Colon (tissue), 2 donors: ENCODE data around the gene DHRS2.
"Not testable (repeated sequence)": the region's sequence is repeated elsewhere in the genome, so short reads cannot be mapped to it uniquely, and the experiment has no call there.

ENCODE experiments used
- FAIRE-seq: peaks from 2 replicates; lab custom pipeline; 2012; peaks lifted over from hg19 to GRCh38; lab: Jason Lieb, UNC
- donor health status: control.
- donor health status: control.

Gene DHRS2

DNA sequence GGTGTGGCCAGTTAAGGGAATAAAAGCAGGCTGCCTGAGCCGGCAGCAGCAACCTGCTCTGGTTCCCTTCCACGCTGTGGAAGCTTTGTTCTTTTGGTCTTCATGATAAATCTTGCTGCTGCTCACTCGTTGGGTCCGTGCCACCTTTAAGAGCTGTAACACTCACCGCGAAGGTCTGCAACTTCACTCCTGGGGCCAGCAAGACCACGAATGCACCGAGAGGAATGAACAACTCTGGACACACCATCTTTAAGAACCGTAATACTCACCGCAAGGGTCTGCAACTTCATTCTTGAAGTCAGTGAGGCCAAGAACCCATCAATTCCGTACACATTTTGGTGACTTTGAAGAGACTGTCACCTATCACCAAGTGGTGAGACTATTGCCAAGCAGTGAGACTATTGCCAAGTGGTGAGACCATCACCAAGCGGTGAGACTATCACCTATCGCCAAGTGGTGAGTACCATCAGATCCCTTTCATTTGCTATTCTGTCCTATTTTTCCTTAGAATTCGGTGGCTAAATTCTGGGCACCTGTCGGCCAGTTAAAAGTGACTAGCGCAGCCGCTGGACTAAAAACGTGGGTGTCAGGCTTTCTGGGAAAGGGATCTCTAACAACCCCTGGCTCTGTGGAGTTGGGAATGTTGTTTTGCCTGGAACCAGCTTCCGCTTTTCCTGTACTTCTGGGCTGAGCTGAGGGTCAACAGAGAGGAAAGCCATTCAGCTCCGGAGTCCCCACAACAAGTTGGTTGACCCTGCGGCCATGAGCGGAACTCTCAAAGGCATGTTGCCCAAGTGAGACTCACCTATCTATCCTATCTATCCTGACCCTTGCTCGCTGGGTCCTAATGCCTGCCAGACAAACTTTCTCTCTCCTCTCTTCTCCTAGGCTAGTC, at the start of gene DHRS2:
Gene DHRS2, plus strand, starts transcription at position 48 of the 895 bp plus-strand sequence. CDS start 2,501 bp downstream, outside the sequence.
- FAIRE-seq, result no peak

GRCh38 chr14:23588884-23589598, 47.1 kb upstream of the DHRS2 start:
- FAIRE-seq, result no peak

GRCh38 chr14:23589606-23590005, 46.6 kb upstream of the DHRS2 start:
- FAIRE-seq, result no peak

DNA sequence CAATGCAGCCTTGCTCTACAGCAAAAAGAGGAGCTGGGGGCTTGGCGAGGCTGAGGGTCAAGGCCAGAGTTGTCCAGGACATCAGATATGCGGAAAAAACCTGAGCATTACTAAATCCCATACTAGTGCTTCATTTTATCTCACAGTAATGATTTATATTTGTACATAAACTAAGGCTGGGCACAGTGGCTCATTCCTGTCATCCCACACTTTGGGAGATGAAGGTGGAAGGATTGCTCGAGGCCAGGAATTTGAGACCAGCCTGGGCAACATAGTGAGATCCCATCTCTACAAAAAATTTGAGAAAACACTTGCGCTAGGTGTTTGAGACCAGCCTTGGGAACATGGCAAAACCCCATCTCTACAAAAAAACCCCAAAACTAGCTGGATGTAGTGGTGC, 46.0 kb upstream of the DHRS2 start:
- no peak for FAIRE-seq

- not testable (repeated sequence) for FAIRE-seq
Measured at GRCh38 chr14:23594191-23594590, 42.0 kb upstream of the DHRS2 start.

DNA sequence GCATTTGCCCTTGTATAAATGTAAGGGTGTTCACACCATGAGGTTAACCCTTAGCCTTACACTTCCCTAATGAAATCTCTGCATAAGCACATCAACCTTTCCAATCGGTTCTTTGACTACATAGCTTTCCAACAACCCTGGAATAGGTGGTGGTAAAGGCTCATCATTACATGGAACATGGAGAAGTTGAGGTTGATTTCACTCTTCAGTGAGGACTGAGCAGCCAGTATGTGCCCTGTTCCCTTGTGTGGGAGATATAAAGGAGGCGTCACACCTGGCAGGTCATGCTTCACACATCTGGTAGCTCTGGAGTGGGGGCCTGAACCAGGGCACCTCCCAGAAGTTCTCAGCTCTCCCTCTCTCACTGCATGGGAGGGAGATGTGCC, 35.8 kb upstream of the DHRS2 start:
- FAIRE-seq, result no peak

GRCh38 chr14:23600806-23601205, 35.4 kb upstream of the DHRS2 start:
- FAIRE-seq, result no peak

DNA sequence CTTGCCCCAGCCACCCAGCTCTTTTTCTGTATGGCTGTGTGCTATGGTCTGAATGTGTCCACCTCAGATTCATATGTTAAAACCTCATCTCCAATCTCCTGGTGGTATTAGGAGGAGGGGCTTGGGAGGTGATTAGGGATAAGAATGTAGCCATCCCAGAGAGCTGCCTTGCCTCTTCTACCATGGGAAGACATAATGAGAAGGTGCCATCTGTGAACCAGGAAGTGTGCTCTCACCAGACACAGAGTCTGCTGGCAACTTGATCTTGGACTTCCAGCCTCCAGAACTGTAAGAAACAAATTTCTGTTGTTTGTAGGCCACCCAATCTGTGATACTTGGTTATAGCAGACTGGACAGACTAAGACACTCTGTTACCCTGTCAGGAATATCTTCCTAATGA, 34.7 kb upstream of the DHRS2 start:
- FAIRE-seq, result no peak

GRCh38 chr14:23601845-23602180, 34.4 kb upstream of the DHRS2 start:
- no peak for FAIRE-seq

GRCh38 chr14:23602181-23603095, 33.7 kb upstream of the DHRS2 start:
- no peak for FAIRE-seq

GRCh38 chr14:23603103-23603502, 33.1 kb upstream of the DHRS2 start:
- FAIRE-seq, result no peak

GRCh38 chr14:23604148-23604547, 32.0 kb upstream of the DHRS2 start:
- FAIRE-seq, result no peak

GRCh38 chr14:23604675-23605170, 31.4 kb upstream of the DHRS2 start:
- no peak for FAIRE-seq

GRCh38 chr14:23605931-23606585, 30.1 kb upstream of the DHRS2 start:
- no peak for FAIRE-seq

- no peak for FAIRE-seq
Measured at GRCh38 chr14:23608454-23608853, 27.7 kb upstream of the DHRS2 start.

GRCh38 chr14:23609001-23609400, 27.2 kb upstream of the DHRS2 start:
- FAIRE-seq, result no peak

- not testable (repeated sequence) for FAIRE-seq
Measured at GRCh38 chr14:23609411-23610089, 26.6 kb upstream of the DHRS2 start.

- no peak for FAIRE-seq
Measured at GRCh38 chr14:23610090-23610814, 25.9 kb upstream of the DHRS2 start.

DNA sequence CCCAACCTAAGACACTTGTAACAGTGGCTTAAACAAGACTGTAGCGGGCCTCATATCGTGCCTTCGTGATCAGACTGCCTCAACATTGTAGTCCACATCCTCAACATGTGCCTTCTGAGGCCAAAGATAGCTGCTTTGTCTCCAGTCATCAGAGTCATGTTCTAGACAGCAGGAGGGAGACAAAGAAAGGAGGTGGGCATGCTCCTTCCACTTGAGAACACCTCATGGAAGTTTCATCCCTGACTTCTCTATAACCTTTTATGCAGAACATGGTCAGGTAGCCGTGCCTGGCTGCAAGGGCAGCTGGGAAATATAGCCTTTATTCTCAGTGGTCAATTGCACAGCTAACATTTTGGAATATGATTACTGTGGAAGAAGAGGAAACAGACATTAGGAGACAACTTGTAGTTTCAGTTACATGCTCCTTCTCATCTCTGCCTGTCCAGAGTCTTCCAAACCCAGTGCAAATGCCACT, 25.3 kb upstream of the DHRS2 start:
- no peak for FAIRE-seq

- no peak for FAIRE-seq
Measured at GRCh38 chr14:23612354-23612732, 23.8 kb upstream of the DHRS2 start.
